Thyroid gland (tissue), 4 donors: Measurements from ENCODE around the gene PTPRT. TPM values are rescaled to one million over a fixed set of nuclear protein-coding genes. Genes with fewer than 3 reads are reported as not detected.

Source experiments
- DNase-seq, 2 donors: peaks; one replicate each; pipeline ENCODE4 v3.0.0-alpha.2; 2019
- H3K27ac ChIP-seq, 3 donors: fragments of 200-600 bp; sonication (generic); 1 replicate in 2 of 3; 2 replicates in 1 of 3; pipeline ENCODE4 v1.5.1; 2016 to 2019; ENCODE audit warnings: mild to moderate bottlenecking in 1 of 3, moderate library complexity in 1 of 3
- H3K27me3 ChIP-seq: fragments of 200-600 bp; sonication (generic); one replicate; pipeline ENCODE4 v1.5.1; 2019
- H3K36me3 ChIP-seq, 2 donors: fragments of 200-600 bp; sonication (generic); one replicate each; pipeline ENCODE4 v1.5.1; 2016 to 2019
- H3K4me1 ChIP-seq, 2 donors: fragments of 200-600 bp; sonication (generic); one replicate each; pipeline ENCODE4 v1.5.1; 2017 to 2019
- H3K4me3 ChIP-seq, 3 donors: fragments of 200-600 bp; sonication (generic); replicated peaks in 1 of 3; 1 replicate in 2 of 3; 2 replicates in 1 of 3; pipeline ENCODE4 v1.5.1; 2016; ENCODE audit warnings: mild to moderate bottlenecking in 1 of 3
- H3K9me3 ChIP-seq: fragments of 200-600 bp; sonication (generic); one replicate; pipeline ENCODE4 v1.5.1; 2017
- CTCF ChIP-seq, 6 experiments: fragments of 200-600 bp in 3 of 6; fragments of 450-650 bp in 3 of 6; sonication (generic) in 3 of 6; IDR thresholded peaks; one replicate each; pipeline ENCODE4 v1.5.1; 2016 to 2019; ENCODE audit warnings: antibody characterized with exemption in 6 of 6, mild to moderate bottlenecking in 2 of 6, inconsistent platforms in 1 of 6, moderate library complexity in 1 of 6
- POLR2A ChIP-seq, 2 donors: fragments of 450-650 bp; IDR thresholded peaks; one replicate each; pipeline ENCODE4 v1.6.1; 2017; ENCODE audit warnings: antibody characterized with exemption in 2 of 2, mild to moderate bottlenecking in 2 of 2, moderate library complexity in 1 of 2
- WGBS, 2 donors: methylation state at CpG; one replicate each; pipeline ENCODE4 v1.1.5; 2017; 5-methylcytosine and 5-hydroxymethylcytosine counted together
- intact Hi-C: fragments of 100-400 bp; cut with DNase I; formaldehyde crosslinking; loops from one replicate; pipeline ENCODE4 v1.15.1; 2023
- total RNA-seq, 4 donors: library from RNA; depleted of rRNA; stranded (reverse); fragments of >200 nt; gene quantifications; one replicate each; pipeline ENCODE4 v1.2.3, GENCODE V29; 2016

PTPRT gene
- total RNA-seq, 4 donors from 2014 or later: 0.11 to 0.15 TPM; not detected in 2

GRCh38 chr20:42100137-42100704 lies 1089.5 kb downstream of the PTPRT start:
- Histone ChIP-seq H3K27me3 (no peaks in the 10 kb centered on the region), H3K4me3 (no peak overlapping the region), H3K4me1 (no peaks in the 10 kb centered on the region), H3K27ac (no peak overlapping the region), H3K36me3 (no peaks in the 10 kb centered on the region), H3K9me3 (no peaks in the 10 kb centered on the region)
- intact Hi-C loops: no loop called here
- 74 to 76% methylated on average over 9 of the region's 9 CpGs for WGBS, 2 donors
- TF ChIP-seq CTCF (IDR thresholded peaks at IDR 0.05) (no peak), POLR2A (IDR thresholded peaks at IDR 0.05) (no peak)
- no peak for DNase-seq

GRCh38 chr20:42099101-42099500 lies 1090.6 kb downstream of the PTPRT start:
- 84 to 85% methylated on average over 7 of the region's 7 CpGs for WGBS, 2 donors
- H3K27me3 ChIP-seq: no peaks in the 10 kb centered on the region
- TF ChIP-seq CTCF (IDR thresholded peaks at IDR 0.05): no peak
- no peaks in the 10 kb centered on the region for H3K36me3 ChIP-seq
- H3K9me3 ChIP-seq: no peaks in the 10 kb centered on the region
- H3K4me3 ChIP-seq: no peak overlapping the region
- H3K4me1 ChIP-seq: no peaks in the 10 kb centered on the region
- no peak overlapping the region for H3K27ac ChIP-seq
- no peak for DNase-seq
- intact Hi-C loops: no loop called here

GRCh38 chr20:42098418-42098817 lies 1091.3 kb downstream of the PTPRT start:
- H3K4me3 ChIP-seq: no peak overlapping the region
- TF ChIP-seq CTCF (IDR thresholded peaks at IDR 0.05) (no peak), POLR2A (IDR thresholded peaks at IDR 0.05) (no peak)
- no peaks in the 10 kb centered on the region for H3K9me3 ChIP-seq
- intact Hi-C loops: no loop called here
- no peaks in the 10 kb centered on the region for H3K27me3 ChIP-seq
- WGBS, 2 donors: 87 to 95% methylated on average over 4 to 8 of the region's 8 CpGs
- H3K27ac ChIP-seq: no peak overlapping the region
- H3K4me1 ChIP-seq: no peaks in the 10 kb centered on the region
- no peak for DNase-seq
- H3K36me3 ChIP-seq: no peaks in the 10 kb centered on the region

GRCh38 chr20:42097741-42098140 lies 1092.0 kb downstream of the PTPRT start:
- DNase-seq: no peak
- 80 to 82% methylated on average over 5 of the region's 5 CpGs for WGBS, 2 donors
- TF ChIP-seq CTCF (IDR thresholded peaks at IDR 0.05) (no peak), POLR2A (IDR thresholded peaks at IDR 0.05) (no peak)
- Histone ChIP-seq H3K9me3 (no peaks in the 10 kb centered on the region), H3K4me1 (no peaks in the 10 kb centered on the region), H3K36me3 (no peaks in the 10 kb centered on the region), H3K27me3 (no peaks in the 10 kb centered on the region), H3K4me3 (no peak overlapping the region), H3K27ac (no peak overlapping the region)
- intact Hi-C loops: no loop called here

- TF ChIP-seq POLR2A (IDR thresholded peaks at IDR 0.05): no peak
- no peak for TF ChIP-seq CTCF (IDR thresholded peaks at IDR 0.05)
- Histone ChIP-seq H3K36me3 (no peaks in the 10 kb centered on the region), H3K9me3 (no peaks in the 10 kb centered on the region), H3K27ac (no peak overlapping the region), H3K4me3 (no peak overlapping the region), H3K4me1 (peaks cover 3 to 9% of the 10 kb centered on the region in 2 donors), H3K27me3 (no peaks in the 10 kb centered on the region)
- intact Hi-C loops: no loop called here
- 77 to 79% methylated on average over 2 of the region's 2 CpGs for WGBS, 2 donors
- no peak for DNase-seq
Observed at GRCh38 chr20:42095221-42095620, 1094.5 kb downstream of the PTPRT start.
